ENCODE data around the gene GNG12. TPM values are rescaled to one million over a fixed set of nuclear protein-coding genes. Genes with fewer than 3 reads are reported as not detected.

Gene GNG12
- total and polyA plus RNA-seq, 9 of the 15 experiments (the other 6 are each of a cell fraction or from before 2014, with no cell fraction given): 2.6 to 6.0 (median 4.1) TPM

DNA sequence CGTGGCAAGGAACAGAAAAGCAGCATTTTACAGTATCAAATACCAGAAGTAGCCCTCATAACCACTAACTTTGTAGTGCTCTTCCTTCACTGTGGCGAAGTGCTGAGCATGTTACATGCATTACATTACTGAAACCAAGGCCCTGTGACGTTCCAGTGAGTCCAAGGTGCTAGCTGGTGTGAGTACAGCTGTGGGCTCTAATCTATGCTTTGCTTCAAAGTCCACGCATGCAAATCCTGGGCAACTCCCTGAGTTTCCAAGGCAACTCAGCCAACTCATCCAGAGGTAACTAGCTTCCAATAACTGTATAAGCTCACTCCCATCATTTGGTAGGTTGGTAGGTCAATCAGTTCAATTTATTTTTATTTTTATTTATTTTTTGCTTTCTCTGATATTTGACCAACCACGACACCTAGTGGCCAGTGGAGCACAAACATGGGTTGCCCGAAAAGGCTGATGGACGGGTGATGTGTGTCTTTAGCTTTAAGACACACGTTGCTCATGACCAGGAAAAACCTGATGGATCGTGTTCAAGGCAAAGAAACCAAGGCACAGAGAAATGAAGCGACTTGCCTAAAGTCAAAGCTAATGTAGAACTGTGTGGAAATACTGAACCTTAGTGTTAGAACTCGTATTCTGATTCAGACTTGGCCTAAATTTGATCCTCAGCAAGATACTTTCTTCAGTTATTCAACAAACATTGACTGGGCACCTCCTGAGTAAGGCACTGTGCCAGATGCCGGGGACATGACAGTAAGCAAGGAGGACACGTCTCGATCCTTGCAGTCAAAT, 73.0 kb downstream of the GNG12 start (continued):
- TF ChIP-seq, protein P1, sequence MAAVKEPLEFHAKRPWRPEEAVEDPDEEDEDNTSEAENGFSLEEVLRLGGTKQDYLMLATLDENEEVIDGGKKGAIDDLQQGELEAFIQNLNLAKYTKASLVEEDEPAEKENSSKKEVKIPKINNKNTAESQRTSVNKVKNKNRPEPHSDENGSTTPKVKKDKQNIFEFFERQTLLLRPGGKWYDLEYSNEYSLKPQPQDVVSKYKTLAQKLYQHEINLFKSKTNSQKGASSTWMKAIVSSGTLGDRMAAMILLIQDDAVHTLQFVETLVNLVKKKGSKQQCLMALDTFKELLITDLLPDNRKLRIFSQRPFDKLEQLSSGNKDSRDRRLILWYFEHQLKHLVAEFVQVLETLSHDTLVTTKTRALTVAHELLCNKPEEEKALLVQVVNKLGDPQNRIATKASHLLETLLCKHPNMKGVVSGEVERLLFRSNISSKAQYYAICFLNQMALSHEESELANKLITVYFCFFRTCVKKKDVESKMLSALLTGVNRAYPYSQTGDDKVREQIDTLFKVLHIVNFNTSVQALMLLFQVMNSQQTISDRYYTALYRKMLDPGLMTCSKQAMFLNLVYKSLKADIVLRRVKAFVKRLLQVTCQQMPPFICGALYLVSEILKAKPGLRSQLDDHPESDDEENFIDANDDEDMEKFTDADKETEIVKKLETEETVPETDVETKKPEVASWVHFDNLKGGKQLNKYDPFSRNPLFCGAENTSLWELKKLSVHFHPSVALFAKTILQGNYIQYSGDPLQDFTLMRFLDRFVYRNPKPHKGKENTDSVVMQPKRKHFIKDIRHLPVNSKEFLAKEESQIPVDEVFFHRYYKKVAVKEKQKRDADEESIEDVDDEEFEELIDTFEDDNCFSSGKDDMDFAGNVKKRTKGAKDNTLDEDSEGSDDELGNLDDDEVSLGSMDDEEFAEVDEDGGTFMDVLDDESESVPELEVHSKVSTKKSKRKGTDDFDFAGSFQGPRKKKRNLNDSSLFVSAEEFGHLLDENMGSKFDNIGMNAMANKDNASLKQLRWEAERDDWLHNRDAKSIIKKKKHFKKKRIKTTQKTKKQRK (IDR thresholded peaks at IDR 0.05; ENCODE audit: borderline replicate concordance, low read depth, low read length): no peak
- TF ChIP-seq TEAD1 (CRISPR knock-in tag; IDR thresholded peaks at IDR 0.05): no peak
- TF ChIP-seq IRF2 (CRISPR knock-in tag; IDR thresholded peaks at IDR 0.05): no peak
- no peak for TF ChIP-seq HDAC2 (IDR thresholded peaks at IDR 0.05)
- TF ChIP-seq, protein P2, sequence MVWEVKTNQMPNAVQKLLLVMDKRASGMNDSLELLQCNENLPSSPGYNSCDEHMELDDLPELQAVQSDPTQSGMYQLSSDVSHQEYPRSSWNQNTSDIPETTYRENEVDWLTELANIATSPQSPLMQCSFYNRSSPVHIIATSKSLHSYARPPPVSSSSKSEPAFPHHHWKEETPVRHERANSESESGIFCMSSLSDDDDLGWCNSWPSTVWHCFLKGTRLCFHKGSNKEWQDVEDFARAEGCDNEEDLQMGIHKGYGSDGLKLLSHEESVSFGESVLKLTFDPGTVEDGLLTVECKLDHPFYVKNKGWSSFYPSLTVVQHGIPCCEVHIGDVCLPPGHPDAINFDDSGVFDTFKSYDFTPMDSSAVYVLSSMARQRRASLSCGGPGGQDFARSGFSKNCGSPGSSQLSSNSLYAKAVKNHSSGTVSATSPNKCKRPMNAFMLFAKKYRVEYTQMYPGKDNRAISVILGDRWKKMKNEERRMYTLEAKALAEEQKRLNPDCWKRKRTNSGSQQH (CRISPR knock-in tag; IDR thresholded peaks at IDR 0.05): no peak
- no peak for TF ChIP-seq ZNF408 (CRISPR knock-in tag; IDR thresholded peaks at IDR 0.05; ENCODE audit: low read depth)
- TF ChIP-seq, protein P3, sequence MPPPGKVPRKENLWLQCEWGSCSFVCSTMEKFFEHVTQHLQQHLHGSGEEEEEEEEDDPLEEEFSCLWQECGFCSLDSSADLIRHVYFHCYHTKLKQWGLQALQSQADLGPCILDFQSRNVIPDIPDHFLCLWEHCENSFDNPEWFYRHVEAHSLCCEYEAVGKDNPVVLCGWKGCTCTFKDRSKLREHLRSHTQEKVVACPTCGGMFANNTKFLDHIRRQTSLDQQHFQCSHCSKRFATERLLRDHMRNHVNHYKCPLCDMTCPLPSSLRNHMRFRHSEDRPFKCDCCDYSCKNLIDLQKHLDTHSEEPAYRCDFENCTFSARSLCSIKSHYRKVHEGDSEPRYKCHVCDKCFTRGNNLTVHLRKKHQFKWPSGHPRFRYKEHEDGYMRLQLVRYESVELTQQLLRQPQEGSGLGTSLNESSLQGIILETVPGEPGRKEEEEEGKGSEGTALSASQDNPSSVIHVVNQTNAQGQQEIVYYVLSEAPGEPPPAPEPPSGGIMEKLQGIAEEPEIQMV (tag; conservative IDR thresholded peaks at IDR 0.05; ENCODE audit: low read depth): no peak
- TF ChIP-seq MTA1 (IDR thresholded peaks at IDR 0.05; ENCODE audit: borderline replicate concordance): no peak

Data from K562 (cell line).